Nephron progenitor cell (in vitro differentiated cells): Measurements from ENCODE around the gene LPAR3.

ENCODE experiments used
- DNase-seq: peaks from one replicate; pipeline ENCODE4 v3.0.0; 2021
- H3K27ac Mint-ChIP-seq: 2 replicates; pipeline ENCODE4 v1.8.0; 2021; ENCODE audit warnings: mild to moderate bottlenecking, moderate library complexity, mixed read lengths
- H3K27me3 Mint-ChIP-seq: 2 replicates; pipeline ENCODE4 v1.8.0; 2021; ENCODE audit warnings: mild to moderate bottlenecking, low read depth, mixed read lengths; ENCODE audit not compliant: poor library complexity
- H3K36me3 Mint-ChIP-seq: 2 replicates; pipeline ENCODE4 v1.8.0; 2021; ENCODE audit warnings: low read depth, mixed read lengths
- H3K4me1 Mint-ChIP-seq: 2 replicates; pipeline ENCODE4 v1.8.0; 2021; ENCODE audit warnings: mixed read lengths
- H3K4me3 Mint-ChIP-seq: 2 replicates; pipeline ENCODE4 v1.8.0; 2021; ENCODE audit warnings: mild to moderate bottlenecking, moderate library complexity, mixed read lengths
- H3K9me3 Mint-ChIP-seq: 2 replicates; pipeline ENCODE4 v1.8.0; 2021; ENCODE audit warnings: mild to moderate bottlenecking, moderate library complexity, mixed read lengths
- TF ChIP-seq, protein P1 (sequence below): fragments of 200-600 bp; sonication (generic); IDR thresholded peaks from 2 replicates; pipeline ENCODE4 v1.5.0; 2021; ENCODE audit warnings: antibody characterized with exemption

LPAR3 gene

GRCh38 chr1:84803604-84804003 lies 89.4 kb downstream of the LPAR3 start:
- H3K27ac Mint-ChIP-seq = no peak overlapping the region
- TF ChIP-seq, protein P1, sequence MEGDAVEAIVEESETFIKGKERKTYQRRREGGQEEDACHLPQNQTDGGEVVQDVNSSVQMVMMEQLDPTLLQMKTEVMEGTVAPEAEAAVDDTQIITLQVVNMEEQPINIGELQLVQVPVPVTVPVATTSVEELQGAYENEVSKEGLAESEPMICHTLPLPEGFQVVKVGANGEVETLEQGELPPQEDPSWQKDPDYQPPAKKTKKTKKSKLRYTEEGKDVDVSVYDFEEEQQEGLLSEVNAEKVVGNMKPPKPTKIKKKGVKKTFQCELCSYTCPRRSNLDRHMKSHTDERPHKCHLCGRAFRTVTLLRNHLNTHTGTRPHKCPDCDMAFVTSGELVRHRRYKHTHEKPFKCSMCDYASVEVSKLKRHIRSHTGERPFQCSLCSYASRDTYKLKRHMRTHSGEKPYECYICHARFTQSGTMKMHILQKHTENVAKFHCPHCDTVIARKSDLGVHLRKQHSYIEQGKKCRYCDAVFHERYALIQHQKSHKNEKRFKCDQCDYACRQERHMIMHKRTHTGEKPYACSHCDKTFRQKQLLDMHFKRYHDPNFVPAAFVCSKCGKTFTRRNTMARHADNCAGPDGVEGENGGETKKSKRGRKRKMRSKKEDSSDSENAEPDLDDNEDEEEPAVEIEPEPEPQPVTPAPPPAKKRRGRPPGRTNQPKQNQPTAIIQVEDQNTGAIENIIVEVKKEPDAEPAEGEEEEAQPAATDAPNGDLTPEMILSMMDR = no peak
- H3K4me1 Mint-ChIP-seq = no peaks in the 10 kb centered on the region
- no peaks in the 10 kb centered on the region for H3K9me3 Mint-ChIP-seq
- no peaks in the 10 kb centered on the region for H3K36me3 Mint-ChIP-seq
- H3K27me3 Mint-ChIP-seq = peaks cover 9% of the 10 kb centered on the region
- no peak overlapping the region for H3K4me3 Mint-ChIP-seq
- DNase-seq = no peak

DNA sequence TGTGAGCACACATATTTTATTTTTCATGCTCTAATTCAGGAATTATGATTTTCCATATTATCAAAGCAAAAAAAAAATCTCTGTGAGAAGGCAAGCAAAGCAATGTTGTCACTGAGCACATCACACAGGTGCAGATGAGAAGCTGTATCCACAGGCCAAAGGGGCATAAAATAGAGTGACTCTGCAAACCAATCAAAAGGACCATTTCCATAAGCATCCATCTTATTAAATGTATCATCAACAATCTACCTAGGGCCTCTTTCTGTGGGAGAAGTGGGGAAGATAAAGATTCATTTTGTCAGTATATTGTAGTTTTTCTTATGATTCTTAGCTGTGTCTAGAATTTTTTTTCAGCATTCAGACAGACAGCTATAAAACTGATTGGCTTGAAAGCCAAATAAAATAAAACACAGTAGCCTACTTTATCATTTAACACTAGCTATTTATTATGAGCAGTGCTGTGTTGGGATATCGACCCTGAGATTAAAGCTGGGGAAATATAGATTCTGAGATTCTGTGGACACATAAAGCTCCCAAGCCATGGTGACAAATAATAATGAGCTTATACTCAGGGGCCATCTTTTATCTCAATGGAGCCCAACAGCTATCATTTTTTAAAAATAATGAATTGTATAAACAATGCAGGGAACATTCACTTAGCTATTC lies 90.3 kb downstream of the LPAR3 start:
- no peaks in the 10 kb centered on the region for H3K9me3 Mint-ChIP-seq
- peaks cover 9% of the 10 kb centered on the region for H3K27me3 Mint-ChIP-seq
- H3K36me3 Mint-ChIP-seq = no peaks in the 10 kb centered on the region
- TF ChIP-seq, protein P1 = no peak
- H3K4me3 Mint-ChIP-seq = no peak overlapping the region
- no peak for DNase-seq
- no peak overlapping the region for H3K27ac Mint-ChIP-seq
- no peaks in the 10 kb centered on the region for H3K4me1 Mint-ChIP-seq

DNA sequence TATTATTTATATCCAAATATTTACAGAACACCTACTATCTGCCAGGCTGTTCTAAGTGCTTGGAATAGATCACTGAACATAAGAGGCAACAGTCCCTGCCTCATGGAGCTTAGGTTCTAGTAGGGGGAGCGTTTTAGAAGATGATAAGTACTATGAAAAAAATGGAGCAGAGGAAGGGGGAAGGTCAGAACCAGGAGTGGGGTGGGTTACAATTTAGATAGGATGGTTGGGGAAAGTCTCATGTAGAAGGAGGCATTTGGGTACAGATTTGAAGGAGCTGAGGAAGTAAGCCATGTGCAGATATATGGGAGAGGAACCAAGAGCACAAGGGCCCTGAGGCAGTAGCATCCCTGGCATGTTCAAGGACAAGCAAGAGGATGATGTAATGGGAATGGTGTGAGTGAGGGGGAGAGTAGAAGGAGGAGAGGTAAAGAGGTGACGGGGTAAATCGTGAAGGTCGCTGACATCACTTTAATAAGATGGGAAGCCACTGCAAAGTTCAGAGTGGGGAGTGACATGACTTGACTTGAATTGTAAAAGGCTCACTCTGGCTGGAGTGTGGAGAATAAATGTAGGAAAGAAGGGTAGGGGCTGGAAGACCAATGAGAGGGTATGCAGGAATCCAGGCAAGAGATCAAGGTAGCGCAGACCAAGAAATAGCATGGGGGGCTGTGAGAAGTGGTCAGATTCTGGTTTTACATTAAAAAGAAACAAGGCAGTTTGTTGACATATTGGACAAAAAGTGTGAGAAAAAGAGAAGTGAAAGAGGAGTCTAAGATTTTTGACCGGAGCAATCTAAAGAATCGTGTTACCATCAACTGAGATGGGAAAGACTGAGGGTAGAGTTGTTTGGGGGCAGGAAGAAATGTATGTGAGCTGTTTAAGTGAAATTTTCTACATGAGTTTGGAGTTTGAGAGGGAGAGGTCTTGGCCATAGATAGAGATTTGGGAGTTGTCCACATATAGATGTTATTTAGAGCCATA lies 92.6 kb downstream of the LPAR3 start:
- Mint-ChIP-seq H3K9me3 (peaks cover 4% of the 10 kb centered on the region), H3K4me1 (no peaks in the 10 kb centered on the region), H3K36me3 (no peaks in the 10 kb centered on the region), H3K4me3 (no peak overlapping the region), H3K27ac (no peak overlapping the region), H3K27me3 (peaks cover 6% of the 10 kb centered on the region)
- TF ChIP-seq, protein P1 = no peak
- no peak for DNase-seq

DNA sequence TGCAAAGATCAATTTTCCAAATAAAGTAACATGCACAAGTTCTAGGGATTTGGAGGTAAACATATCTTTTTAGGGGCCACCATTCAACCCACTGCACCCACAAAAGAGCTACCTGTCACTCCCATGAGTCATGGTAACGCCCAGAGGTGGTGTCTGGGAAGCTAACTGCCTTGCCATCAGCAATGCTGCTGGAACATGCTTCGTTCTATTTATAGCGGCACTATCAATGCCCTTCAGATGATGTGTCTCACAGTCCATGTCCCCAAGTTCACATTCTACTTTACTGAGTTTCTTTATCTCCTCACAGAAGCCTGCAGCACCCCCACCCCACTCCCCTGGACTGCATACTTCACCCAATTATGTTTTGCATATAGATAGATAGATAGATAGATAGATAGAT lies 95.4 kb downstream of the LPAR3 start:
- peaks cover 11% of the 10 kb centered on the region for H3K4me1 Mint-ChIP-seq
- no peak for DNase-seq
- no peaks in the 10 kb centered on the region for H3K36me3 Mint-ChIP-seq
- H3K9me3 Mint-ChIP-seq = peaks cover 9% of the 10 kb centered on the region
- TF ChIP-seq, protein P1 = no peak
- no peak overlapping the region for H3K27ac Mint-ChIP-seq
- H3K27me3 Mint-ChIP-seq = peaks cover 6% of the 10 kb centered on the region
- no peak overlapping the region for H3K4me3 Mint-ChIP-seq

DNA sequence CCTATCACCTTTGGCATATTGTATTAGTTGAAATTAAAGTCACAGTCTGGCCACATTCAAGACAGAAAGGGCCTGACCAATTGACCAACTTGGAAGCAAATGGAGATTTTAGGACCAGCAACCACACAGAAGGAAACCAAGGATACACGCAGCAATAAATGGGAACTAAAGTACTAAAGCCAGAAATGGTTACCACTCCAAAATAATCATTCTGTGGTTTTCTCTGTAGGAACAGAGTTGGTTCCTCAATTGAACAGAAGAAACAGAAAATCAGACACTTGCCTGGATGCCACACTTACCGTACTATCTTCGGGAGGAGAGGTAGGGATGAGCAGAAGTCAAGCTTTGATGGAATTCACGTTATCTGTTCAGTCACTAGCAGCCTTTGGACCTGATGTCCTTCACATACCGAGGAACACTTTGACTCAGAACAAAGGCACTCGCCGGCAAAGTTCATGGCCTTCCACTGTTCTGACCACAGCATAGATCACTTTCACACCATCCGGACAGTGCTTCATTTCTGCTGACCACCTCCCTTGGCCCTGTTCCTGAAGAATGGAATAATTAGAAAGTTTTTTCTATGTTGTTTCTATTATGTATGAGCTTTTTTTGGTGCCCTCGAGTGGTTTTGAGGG lies 96.9 kb downstream of the LPAR3 start:
- Mint-ChIP-seq H3K4me3 (no peak overlapping the region), H3K27me3 (peaks cover 6% of the 10 kb centered on the region), H3K27ac (no peak overlapping the region)

More for the DNA sequence above, 96.9 kb downstream of the LPAR3 start:
- H3K4me1 Mint-ChIP-seq = peaks cover 11% of the 10 kb centered on the region
- DNase-seq = no peak
- peaks cover 6% of the 10 kb centered on the region for H3K36me3 Mint-ChIP-seq
- TF ChIP-seq, protein P1 = no peak
- peaks cover 17% of the 10 kb centered on the region for H3K9me3 Mint-ChIP-seq
